ENCODE results near the gene MZB1.

The MZB1 gene, protein sequence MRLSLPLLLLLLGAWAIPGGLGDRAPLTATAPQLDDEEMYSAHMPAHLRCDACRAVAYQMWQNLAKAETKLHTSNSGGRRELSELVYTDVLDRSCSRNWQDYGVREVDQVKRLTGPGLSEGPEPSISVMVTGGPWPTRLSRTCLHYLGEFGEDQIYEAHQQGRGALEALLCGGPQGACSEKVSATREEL

DNA sequence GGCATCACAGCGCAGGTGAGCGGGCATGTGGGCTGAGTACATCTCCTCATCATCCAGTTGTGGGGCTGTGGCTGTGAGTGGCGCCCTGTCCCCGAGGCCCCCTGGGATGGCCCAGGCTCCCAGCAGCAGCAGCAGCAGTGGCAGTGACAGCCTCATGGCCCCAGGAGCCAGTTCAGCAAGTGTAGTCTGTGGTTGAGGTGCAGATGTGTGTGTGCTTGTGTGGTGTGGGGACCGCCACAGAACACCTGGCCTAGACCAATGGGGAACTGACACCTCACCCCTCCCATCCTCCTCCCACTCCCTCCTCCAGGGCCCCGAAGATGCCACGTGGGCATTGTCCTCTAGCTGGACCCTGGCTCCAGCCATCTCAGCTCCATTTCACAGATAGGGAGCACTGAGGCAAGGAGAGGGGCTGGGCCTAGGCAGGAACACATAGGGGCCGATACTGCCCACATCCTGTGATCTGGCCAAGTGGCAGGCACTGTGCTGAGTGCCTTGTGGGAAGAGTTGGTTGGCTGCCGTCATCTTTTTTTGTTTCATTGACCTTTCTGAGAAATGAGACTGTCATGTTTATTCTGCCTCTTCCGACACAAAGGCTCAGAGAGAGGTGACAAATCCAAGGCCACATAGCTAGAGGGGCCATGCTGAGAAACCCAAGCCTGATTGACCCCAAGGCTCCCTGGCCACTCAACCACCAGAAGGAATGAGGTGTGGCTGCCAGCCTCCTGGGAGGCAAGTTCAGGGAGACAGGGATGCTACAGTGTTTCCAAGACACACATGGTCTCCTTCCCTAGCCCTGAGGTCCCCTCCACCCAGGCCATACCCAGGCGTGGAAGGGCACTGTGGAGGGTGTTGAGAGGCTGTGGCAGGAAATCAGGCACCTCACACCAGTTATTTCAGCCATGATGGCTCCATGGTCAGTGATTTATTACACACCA, at the start of gene MZB1:
MZB1 (minus strand) TSS at position 213 of the 938 bp plus-strand sequence; CDS start at position 156, 57 bp downstream.
- DNase-seq = no peak

DNA sequence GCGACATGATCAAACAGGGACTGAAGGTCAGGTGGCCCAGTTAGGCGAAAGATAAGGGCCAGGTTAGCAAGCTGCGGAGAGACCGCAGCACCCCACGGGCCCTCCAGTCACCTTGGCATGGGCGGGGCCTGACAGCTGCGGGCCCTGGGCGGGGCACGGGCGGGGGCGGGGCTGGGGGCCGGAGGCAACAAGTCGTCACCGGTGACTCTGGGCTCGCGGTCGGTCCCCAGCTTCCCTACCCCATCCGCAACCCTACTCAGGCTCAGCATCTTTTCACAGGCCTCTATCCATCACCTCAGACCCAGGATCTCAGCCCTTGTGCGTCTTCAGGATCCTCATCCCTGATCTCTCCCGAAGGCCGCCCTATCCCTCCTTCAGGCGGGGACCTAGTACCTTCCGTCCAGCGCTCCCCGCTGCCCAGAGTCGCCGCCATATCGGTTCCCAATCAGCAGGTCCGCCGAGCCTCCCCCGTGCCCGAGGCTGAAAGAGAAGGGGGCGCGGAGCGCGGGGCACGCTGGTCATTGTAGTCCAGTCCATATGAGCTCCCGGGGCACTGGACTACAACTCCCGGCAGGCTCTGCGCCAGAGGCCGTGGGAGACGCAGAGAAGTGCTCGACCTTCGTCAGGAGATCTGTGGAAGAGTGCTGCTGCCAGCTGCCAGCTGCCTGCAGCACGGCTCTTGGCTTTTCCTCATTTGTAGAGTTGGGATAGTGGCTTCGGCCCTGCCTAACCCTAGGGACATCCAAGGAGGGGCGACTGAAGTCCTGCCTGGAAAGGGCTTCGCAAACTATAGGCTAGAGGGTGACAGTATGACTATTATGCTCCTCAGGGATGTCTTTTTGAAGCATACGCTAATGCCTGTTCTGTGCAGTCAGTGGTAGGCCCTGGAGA, 49.5 kb upstream of the MZB1 start, which contains the start of gene DNAJC18:
DNAJC18 (minus strand) TSS at position 513 of the 891 bp plus-strand sequence; CDS start at position 433, 80 bp downstream.
- DNase-seq = peak; percentile 49

DNA sequence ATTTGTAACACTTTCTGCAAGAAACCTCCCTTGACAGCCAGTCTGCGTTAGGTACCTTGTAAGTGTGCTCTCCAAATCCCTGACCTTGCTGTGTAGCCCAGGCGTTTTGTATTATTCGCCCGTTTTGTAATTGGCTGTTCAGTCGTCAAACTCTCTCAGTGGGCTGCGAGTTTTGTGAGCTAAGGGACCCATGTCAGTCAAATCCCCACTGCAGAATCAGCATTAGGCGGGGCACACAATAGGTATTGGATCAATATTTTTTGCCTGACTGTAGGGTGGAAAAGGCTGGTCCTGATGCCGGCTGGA, 48.9 kb upstream of the MZB1 start:
- DNase-seq = no peak

DNA sequence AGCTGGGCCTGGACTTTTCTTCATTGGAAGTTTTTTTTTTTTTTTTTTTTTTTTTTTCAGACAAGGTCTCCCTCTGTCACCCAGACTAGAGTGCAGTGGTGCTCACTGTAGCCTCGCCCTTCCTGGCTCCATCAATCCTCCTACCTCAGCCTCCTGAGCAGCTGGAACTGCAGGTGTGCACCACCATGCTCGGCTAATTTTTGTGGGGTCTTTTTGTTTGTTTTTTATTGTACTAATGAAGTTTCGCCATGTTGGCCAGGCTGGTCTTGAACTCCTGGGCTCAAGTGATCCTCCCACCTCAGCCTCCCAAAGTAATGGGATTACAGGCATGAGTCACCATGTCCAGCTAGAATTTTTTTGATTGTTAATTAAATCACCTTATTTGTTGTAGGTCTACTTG, 46.0 kb upstream of the MZB1 start:
- DNase-seq = no peak

DNA sequence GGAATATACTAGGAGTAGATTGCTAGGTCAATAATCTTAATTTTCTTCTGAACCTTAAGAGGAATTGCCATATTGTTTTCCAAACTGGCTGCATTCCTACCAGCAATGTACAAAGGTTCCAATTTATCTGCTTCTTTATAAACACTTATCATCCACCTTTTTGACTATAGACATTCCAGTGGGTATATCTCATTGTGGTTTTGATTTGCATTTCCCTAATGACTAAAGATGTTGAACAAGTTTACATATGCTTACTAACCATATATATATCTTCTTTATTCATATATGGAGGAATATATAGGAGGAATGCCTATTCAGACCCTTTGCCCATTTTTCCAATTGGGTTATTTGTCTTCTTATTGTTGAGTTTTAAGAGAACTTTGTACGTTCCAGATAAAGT, 42.0 kb upstream of the MZB1 start:
- DNase-seq = no peak

DNA sequence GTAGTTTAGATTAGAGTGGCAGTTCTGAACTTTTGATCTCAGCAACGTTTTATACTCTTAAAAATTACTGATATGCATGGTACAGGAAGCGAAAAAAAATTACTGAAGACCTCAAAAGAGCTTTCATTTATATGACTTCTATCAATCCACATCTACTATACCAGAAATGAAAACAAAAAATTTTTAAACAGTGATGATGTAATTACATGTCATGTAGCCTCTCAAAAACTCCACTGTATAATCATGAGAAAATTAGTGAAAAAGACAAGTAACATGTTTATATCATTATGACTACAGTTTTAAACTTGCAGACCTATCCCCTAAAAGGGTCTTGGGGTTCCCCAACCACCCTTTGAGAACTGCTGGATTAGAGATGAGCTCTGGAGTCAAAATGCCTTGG, 40.3 kb upstream of the MZB1 start:
- no peak for DNase-seq

DNA sequence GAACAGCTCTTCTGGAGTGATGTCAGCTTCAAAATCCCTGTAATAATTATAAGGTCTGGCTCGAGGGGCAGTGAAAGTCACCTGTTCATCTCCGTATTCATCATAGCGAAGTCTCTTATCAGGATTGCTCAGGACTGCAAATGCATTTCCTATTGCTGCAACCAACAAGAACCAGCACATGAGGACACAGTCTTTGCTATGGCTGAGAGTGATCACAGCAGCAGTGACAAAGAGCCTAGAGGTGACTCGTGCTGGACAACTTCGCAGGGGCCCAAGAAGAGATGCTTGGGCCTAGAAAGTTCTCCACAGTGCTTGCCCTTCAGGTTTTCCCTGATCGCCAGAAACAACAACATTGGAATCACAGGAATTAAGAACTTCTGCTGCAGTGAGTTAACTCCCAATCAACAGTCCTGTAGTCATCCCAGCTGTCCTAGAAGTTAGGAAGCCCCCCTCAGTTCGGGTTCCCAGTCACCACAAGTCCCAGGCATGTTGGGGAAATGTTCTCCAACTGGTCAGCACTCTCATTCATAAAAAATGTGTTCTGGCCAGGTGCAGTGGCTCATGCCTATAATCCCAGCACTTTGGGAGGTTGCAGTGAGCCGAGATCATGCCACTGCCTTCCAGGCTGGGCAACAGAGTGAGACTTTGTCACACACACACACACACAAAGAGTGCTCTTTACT, 36.6 kb upstream of the MZB1 start:
- DNase-seq = no peak

DNA sequence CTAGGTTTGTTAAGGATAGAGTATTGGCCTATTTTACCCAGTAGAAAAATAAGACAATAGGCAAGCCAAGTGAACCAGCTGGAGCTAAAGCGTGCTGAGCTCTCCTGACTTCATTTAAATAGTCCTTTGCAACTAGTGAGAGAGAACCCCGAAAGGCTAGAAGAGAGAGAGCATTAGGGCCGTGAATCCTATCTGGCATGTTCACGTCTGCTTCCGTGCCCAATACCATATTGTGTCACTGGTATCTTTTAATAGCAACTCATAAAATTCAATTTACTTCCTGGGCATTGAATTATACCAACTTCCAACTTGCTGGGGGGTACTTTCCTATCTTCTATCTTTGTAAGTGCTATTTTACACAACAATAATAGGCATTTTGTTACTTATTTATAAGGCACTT, 35.8 kb upstream of the MZB1 start:
- no peak for DNase-seq

DNA sequence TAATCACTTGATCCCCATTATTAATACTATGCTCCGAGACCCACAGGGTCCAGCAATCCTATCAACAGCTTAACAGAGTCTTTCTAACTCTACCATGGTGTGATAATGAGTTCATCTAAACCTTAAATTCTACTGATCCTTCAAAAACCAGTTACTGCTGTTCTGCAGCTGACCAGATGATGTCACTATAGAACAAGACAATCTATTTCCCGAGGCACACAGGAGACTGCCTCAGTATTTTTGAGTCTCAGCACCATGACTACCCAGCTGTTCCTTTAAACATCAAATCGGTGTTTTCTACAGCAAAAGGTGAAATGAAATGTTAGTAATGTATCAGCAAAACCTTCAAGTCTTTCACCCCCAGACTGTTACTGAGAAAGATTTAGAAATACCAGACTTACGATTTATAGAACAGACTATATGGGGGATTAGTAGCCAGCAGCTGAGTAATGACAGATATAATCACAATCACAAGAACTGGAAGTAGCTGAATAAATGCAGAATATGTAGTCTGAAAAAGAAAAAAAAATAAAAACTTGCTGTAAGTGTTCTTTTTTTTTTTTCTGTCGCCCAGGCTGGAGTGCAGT, 32.7 kb upstream of the MZB1 start:
- DNase-seq = peak; percentile 51

DNA sequence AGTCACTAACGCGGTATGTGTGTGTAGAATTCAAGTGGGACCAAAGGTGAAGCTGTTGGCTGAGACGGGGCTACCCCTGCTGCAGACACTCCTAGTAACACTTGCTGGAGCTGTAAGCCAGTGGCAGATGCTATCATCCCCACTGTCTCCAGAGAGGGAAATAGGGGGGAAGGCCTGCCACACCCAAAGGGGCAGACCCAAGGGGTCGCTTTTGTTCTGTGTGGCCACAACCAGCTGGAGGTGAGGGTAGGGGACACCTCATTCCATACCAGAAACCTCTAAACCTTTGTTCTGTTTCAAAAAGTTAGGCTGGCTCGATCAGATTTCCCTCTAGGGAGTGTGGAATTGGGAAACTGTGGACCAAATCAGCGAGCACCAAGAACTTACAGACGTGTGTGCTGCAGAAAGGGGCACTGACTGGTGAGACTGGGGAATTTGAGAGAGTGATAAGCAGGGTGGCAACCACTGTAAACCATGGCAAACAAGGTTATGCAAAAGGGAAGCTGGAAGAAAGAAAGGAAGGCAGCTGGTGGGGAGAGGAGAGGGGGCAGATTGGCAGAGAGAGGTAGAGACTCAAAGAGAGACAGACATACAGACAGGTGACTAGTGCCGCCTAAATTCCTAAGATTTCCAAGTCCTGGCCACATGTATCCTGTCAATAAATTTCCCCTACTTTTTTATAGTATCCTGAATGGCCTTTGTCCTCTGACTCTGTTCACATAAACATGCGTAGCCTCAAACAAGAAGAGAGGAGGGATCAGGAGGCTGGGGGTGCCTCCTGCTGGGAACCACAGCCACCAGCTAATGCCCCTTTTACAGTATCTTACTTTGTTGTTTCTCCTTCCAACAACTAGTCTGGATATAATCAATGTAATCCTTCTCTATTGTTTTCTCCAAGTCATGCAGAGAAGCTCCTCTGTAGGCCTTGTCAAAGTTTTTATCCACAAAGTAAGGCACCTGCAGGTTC, 29.8 kb upstream of the MZB1 start:
- DNase-seq = no peak

DNA sequence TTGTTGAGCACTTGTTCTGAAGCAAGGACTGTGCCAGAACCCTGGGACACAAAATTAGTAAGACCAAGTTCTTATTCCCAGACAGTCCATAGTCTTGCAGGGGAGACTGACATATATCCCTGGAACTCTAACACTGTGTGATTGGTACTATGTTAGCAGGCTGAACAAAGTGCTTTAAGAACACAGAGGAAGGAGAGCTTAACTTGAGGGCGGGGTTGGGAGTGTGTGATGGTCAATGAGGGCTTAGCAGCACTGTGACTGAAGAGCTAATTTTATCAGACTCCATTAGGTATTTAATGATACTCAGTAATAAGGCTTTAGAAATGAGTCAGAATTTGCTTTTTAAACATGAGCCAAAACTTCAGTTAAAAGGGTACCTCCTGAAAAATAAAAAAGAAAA, 29.1 kb upstream of the MZB1 start:
- no peak for DNase-seq

DNA sequence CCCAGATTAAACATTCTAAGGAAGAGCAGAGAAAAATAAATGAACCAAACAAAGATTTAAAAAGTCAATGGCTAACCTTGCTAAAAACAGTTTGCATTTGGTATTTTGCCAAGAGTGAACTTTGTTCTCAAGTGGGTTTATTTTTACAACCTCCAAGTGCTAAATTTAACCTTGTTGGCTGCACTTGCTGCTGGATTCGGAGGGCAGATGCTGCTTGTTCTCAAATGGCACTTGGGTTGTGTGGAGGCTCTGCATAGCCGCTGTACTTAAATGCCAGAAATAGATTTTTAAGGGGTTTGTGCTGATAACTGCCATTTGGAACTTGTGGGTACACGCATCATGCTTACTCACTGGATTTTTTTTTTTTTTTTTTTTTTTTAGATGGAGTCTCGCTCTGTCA, 27.5 kb upstream of the MZB1 start:
- no peak for DNase-seq

DNA sequence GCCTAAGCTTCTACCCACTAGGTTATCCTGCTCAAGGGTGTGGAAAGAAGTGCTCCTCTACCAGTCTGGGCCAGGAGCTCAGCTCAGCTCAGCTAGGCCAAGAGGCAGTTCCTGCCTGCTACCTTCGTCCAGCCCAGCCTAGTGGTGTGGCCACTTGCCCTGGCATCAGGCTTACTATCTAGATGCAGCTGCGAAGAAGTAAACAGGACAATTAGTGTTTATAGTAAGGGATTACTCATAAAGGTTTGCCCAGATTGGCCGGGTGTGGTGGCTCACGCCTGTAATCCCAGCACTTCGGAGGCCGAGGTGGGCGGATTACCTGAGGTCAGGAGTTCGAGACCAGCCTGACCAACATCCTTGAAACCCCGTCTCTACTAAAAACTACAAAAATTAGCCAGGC, 26.9 kb upstream of the MZB1 start:
- DNase-seq = no peak

DNA sequence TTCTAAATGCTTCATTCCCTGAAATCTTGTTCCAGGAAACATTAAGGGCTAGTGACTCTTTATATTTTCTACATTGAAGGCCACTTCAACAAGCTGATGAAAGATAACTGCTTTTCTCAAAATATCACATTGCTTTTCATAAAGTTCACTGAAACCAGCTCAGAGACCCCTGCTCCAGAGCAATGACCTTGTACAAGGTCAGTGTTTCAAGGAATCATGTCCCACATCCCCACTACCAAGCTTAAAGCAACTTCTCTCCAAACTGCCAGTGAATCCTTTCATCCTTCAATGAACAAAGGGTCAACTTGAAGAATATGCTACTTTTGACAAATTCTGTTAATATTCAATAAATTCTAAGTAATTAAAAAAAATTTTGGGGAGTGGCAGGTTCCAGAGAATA, 26.2 kb upstream of the MZB1 start:
- DNase-seq = no peak

DNA sequence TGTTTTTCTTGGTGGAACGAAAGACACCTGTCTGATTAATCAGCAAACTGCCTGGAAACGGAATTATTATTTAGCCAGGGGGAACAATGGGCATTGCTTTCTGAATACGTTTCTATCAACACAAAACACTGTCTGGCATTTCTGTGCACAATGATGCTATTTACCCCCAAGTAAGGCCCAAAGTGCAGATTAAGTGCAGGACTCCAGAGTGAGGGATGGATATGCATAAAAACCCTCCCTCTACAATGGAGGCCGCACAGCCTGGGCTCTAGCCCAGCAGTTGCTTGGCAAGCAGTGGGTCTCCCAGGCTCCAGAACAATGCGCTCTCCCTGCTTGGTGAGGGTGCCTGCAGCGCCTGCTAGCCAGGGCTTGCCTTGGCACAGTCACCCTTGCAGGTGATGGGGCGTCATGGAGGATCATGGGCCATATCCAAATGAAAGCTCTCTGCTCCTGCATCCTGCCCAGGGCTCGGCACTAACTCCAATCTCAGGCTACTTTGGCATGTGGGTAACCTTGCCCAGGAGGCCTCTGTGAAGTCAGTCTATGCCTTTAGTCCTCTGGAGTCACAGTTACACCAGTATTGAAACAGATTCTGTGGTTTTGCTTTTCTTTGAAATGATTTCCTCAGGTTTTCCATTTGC, 25.6 kb upstream of the MZB1 start:
- peak; percentile 32 for DNase-seq

DNA sequence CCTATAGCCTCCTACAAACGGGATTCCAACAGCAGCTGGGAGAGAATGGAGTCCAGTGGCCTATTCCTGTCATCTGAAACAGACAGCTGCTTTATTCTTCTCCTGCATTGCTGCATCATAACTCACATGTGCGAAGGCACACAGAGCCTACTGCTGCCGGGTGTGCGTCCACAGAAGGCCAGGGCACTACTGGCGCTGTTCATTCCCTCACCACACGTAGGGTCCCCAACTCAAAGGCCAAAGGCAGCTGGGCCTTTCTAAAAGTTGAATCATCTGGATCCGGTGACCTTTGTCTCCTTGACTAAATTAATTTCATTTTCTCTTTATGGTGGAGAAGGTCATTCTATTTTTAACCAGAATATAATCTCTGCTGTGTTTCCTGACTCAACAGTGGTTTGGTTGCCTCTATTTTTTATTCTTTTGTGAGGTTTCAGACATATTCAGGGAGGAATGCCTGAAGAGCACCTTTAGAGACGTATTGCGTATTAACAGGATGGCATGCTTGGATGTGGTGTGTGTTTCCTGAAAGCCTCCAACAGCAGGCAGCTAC, 24.9 kb upstream of the MZB1 start:
- no peak for DNase-seq

DNA sequence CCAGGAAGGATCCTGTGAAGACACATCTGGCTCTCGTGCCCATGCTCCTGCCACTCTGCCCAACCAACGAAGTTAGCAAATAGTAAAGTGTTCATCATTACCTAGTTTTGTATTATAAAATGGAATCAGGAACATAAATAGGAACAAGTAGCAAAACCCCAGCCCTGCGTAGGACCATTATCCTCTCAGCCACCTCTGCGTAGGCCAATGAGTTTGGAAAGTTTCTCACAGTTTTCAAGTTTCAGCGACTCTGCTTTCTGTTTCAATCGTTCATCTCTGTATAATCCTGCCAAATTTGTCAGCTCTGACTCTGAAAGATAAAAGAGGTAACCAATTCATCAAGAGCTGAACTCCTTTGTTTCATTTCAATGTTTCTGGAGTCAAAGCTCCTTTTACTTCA, 24.2 kb upstream of the MZB1 start:
- DNase-seq = no peak

DNA sequence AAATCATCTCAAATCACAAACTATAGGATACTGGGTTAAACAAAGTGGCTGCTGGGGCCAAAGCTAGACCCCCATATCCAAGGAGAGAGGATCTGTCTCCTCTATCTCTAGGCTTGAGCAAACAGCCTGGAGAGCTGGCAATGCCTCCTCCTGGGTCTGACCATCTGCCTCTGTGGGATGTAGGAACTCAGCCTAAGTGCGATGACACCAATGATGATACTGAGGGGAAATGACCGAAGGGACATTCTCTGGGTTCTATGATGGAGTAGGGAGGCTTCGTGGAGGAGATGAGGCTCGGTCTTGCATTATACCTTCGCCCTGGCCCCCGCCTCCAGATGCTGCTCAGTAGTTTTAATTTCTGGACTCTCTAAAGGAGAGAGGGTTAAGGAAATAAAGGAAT, 23.4 kb upstream of the MZB1 start:
- no peak for DNase-seq

DNA sequence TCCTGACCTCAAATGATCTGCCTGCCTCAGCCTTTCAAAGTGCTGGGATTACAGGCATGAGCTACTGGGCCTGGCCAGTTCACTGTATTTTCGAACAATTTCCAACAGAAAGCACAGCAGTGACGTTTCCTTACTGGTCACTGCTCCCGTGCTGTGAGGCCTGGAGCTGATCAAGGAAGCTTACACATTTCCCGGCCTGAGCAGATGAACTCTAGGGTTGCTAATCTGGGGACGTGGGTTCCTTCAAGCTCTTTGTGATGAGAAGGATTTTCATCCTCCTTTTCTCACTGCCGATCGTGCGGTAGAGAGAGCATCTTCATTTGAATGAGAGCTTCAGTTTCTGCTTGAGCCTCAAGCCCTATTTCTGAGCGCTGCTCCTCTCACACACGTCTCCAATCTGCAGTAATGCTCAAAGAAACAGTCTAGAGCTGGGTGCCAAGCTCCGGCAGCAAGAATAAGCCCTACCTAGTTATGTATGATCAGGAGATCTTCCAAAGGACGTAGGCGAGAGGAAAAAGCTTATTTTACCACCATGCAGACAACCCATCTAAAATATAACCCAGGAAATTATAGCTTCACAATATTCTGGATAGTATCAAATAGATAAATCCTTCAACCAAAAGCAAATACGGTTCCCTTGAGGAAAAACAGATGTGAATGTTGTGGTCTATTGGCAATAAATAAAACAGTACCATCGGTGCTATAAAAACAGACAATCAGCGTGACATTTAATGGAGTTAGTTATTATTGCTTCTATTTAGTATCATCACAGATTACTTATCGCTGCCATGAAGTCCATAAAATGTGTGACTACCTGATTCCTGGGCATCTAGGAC, 21.5 kb upstream of the MZB1 start:
- no peak for DNase-seq
